GM19240 (cell line): Measurements from ENCODE around the gene KPNB1.

Source experiments
- DNase-seq: peaks from one replicate; pipeline ENCODE4 v3.0.0; 2011; ENCODE audit warnings: low spot score; ENCODE audit not compliant: insufficient read length

Gene KPNB1

GRCh38 chr17:47649153-47649971 is at the start of gene KPNB1:
Gene KPNB1 (plus strand): TSS chr17:47649919. CDS start chr17:47650245, 326 bp downstream.
- DNase-seq = peak; percentile 58

GRCh38 chr17:47603830-47604597 is 45.7 kb upstream of the KPNB1 start:
- no peak for DNase-seq

- DNase-seq = no peak
Observed at GRCh38 chr17:47604598-47604927, 45.2 kb upstream of the KPNB1 start.

- no peak for DNase-seq
Observed at GRCh38 chr17:47605011-47605410, 44.7 kb upstream of the KPNB1 start.

- DNase-seq = no peak
Observed at GRCh38 chr17:47607481-47607880, 42.2 kb upstream of the KPNB1 start.

- DNase-seq = no peak
Observed at GRCh38 chr17:47611372-47612350, 38.1 kb upstream of the KPNB1 start.

- DNase-seq = peak; percentile 4
Observed at GRCh38 chr17:47615766-47616424, 33.8 kb upstream of the KPNB1 start.

- no peak for DNase-seq
Observed at GRCh38 chr17:47618410-47618809, 31.3 kb upstream of the KPNB1 start.

GRCh38 chr17:47620503-47621245 is 29.0 kb upstream of the KPNB1 start:
- DNase-seq = no peak

- DNase-seq = no peak
Observed at GRCh38 chr17:47621293-47622179, 28.2 kb upstream of the KPNB1 start.

GRCh38 chr17:47622180-47622549 is 27.6 kb upstream of the KPNB1 start:
- no peak for DNase-seq

GRCh38 chr17:47624727-47625068 is 25.0 kb upstream of the KPNB1 start:
- DNase-seq = no peak

- no peak for DNase-seq
Observed at GRCh38 chr17:47628014-47628566, 21.6 kb upstream of the KPNB1 start.

GRCh38 chr17:47629826-47630225 is 19.9 kb upstream of the KPNB1 start:
- no peak for DNase-seq

- DNase-seq = no peak
Observed at GRCh38 chr17:47630614-47631013, 19.1 kb upstream of the KPNB1 start.

- no peak for DNase-seq
Observed at GRCh38 chr17:47632991-47633390, 16.7 kb upstream of the KPNB1 start.

GRCh38 chr17:47633996-47634395 is 15.7 kb upstream of the KPNB1 start:
- DNase-seq = no peak

GRCh38 chr17:47634870-47635269 is 14.8 kb upstream of the KPNB1 start:
- DNase-seq = no peak

- DNase-seq = no peak
Observed at GRCh38 chr17:47635734-47636133, 14.0 kb upstream of the KPNB1 start.
